ENCODE data around the gene GRID2.

- no peak for TF ChIP-seq POLR2A (IDR thresholded peaks at IDR 0.05; ENCODE audit: low read length)
- TF ChIP-seq GATA1 (IDR thresholded peaks at IDR 0.05; ENCODE audit: low read depth, low read length), result no peak
Measured at GRCh38 chr4:93684571-93684970, 1380.8 kb downstream of the GRID2 start.

All from erythroblast (primary cell).